ENCODE measurements around the gene WDR55. TPM values are rescaled to one million over a fixed set of nuclear protein-coding genes. Genes with fewer than 3 reads are reported as not detected.

WDR55 gene
- total and polyA plus RNA-seq, 2 of the 13 experiments (the other 11 are each of a cell fraction or from before 2014, with no cell fraction given), result 17.7 to 18.2 TPM

GRCh38 chr5:140664359-140665119 is at the start of gene WDR55 (continued):
- TF ChIP-seq REST (IDR thresholded peaks at IDR 0.05; ENCODE audit: borderline replicate concordance in 1 of 2, low read depth in 1 of 2, low read length in 2 of 2) (peak in 1 of 2 experiments; percentile 41; a peak in 1 of 4 replicates), MED1 (CRISPR knock-in tag; IDR thresholded peaks at IDR 0.05) (peak; percentile 71), ZC3H13 (CRISPR knock-in tag; IDR thresholded peaks at IDR 0.05) (peak; percentile 84), ZNF883 (CRISPR knock-in tag; IDR thresholded peaks at IDR 0.05; ENCODE audit: not compliant biosample characterization) (no peak), ZNF292 (CRISPR knock-in tag; IDR thresholded peaks at IDR 0.05; ENCODE audit: borderline replicate concordance, low read depth) (peak; percentile 36; the same call in 1 of the 2 replicates), MYPOP (CRISPR knock-in tag; IDR thresholded peaks at IDR 0.05) (peak; percentile 84; the same call in 1 of the 2 replicates), GLMP (CRISPR knock-in tag; IDR thresholded peaks at IDR 0.05; ENCODE audit: borderline replicate concordance) (no peak), XRCC5 (optimal IDR thresholded peaks at IDR 0.05; ENCODE audit: low read length) (peak; percentile 68), NFE2L1 (CRISPR knock-in tag; IDR thresholded peaks at IDR 0.05; ENCODE audit: borderline replicate concordance) (no peak), ERF (CRISPR knock-in tag; IDR thresholded peaks at IDR 0.05) (peak; percentile 82; the same call in 1 of the 2 replicates), ATF3 (CRISPR knock-in tag; IDR thresholded peaks at IDR 0.05) (peak; percentile 24; the same call in 1 of the 2 replicates), PHB2 (IDR thresholded peaks at IDR 0.05; ENCODE audit: partially characterized antibody) (no peak), ZNF567 (CRISPR knock-in tag; IDR thresholded peaks at IDR 0.05; ENCODE audit: borderline replicate concordance) (peak; percentile 69; the same call in 1 of the 2 replicates), ZNF501 (CRISPR knock-in tag; IDR thresholded peaks at IDR 0.05) (peak; percentile 77), SKIL (CRISPR knock-in tag; IDR thresholded peaks at IDR 0.05; ENCODE audit: borderline replicate concordance) (0 out of 2 replicates have a peak, but pooled peaks have one; percentile 61)

Measured in HepG2 (cell line).